ENCODE results near the gene RANGAP1.

Gene RANGAP1

GRCh38 chr22:41204066-41204465, 81.9 kb downstream of the RANGAP1 start:
- in situ Hi-C loops (cut with MboI; ENCODE audit: low sequenced_read_pairs) = no loop called here

DNA sequence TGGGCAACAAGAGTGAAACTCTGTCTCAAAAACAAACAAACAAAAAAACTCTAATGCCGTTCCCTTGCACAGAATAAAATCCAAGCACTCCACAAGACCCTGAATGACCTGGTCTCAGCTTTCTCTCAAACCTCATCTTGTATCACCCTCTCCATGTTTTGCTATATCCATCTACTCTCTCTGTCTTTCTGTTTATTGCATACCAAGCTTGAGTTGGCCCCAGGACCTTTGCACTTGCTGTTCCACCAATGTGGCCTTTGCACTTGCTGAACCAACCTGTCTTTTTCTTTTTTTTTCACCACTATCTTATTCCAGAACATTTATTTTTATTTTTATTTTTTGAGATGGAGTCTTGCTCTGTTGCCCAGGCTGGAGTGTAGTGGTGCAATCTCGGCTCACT, 82.9 kb downstream of the RANGAP1 start:
- in situ Hi-C loops (cut with MboI; ENCODE audit: low sequenced_read_pairs) = no loop called here

- in situ Hi-C loops (cut with MboI; ENCODE audit: low sequenced_read_pairs) = no loop called here
These were observed 84.8 kb downstream of the RANGAP1 start for GRCh38 chr22:41201141-41201540.

DNA sequence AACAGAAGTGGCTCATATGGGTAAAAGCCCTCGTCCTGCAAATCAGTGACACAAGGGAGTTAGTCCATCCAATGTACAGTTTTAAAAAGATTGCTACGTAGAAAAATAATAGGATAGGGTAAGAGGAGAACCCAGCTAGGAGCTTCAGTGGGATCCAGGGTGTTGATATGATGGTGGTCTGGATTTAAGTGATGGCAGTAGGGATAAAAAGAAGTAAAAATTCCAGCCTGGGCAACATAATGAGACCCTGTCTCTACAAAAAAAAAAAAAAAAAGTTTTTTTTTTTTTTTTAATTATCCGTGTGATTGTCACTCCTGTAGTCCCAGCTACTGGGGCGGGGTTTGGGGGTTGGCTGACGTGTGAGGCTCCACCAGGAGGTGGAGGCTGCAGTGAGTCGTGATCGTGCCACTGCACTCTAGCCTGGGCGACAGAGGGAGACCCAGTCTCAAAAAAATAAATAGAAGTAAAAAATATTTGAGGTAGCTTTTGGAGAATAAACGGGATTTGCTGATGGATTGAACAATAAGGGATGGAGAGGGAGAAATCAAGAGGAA, 87.9 kb downstream of the RANGAP1 start:
- in situ Hi-C loops (cut with MboI; ENCODE audit: low sequenced_read_pairs) = no loop called here

- in situ Hi-C loops (cut with MboI; ENCODE audit: low sequenced_read_pairs) = no loop called here
These were observed 88.7 kb downstream of the RANGAP1 start for GRCh38 chr22:41197038-41197972.

Data from HL-60/S4 treated with phorbol 12-myristate 13-acetate at 8.2 ng/mL for 4 days and 3 days (cell line).